HAP-1 (cell line): ENCODE measurements around the gene TMEM74B.
A peak's percentile ranks its signal among the peaks of the same experiment; 100 is the strongest.
"Not testable (repeated sequence)": the region's sequence is repeated elsewhere in the genome, so short reads cannot be mapped to it uniquely, and the experiment has no call there.

Experiments used
- DNase-seq, 2 experiments: peaks; one replicate each; pipeline ENCODE4 v3.0.0-alpha.2; 2016 to 2020; ENCODE audit warnings: low spot score in 2 of 2
- H3K27me3 ChIP-seq: fragments of 250-450 bp; sonication (Bioruptor Pico); 2 replicates; pipeline ENCODE4 v1.5.1; 2020; ENCODE audit warnings: low read depth, mild to moderate bottlenecking, moderate library complexity
- H3K36me3 ChIP-seq: fragments of 250-450 bp; sonication (Bioruptor Pico); replicated peaks from 2 replicates; pipeline ENCODE4 v1.5.1; 2020; ENCODE audit warnings: mild to moderate bottlenecking
- H3K4me1 ChIP-seq: fragments of 250-450 bp; sonication (Bioruptor Pico); 2 replicates; pipeline ENCODE4 v1.5.1; 2020; ENCODE audit warnings: mild to moderate bottlenecking
- H3K4me3 ChIP-seq: fragments of 250-450 bp; sonication (Bioruptor Pico); 2 replicates; pipeline ENCODE4 v1.5.1; 2020; ENCODE audit warnings: mild to moderate bottlenecking, moderate library complexity
- H3K9me3 ChIP-seq: fragments of 250-450 bp; sonication (Bioruptor Pico); 2 replicates; pipeline ENCODE4 v1.5.1; 2020; ENCODE audit warnings: mild to moderate bottlenecking, moderate library complexity
- in situ Hi-C: fragments of 300-500 bp; cut with MboI; formaldehyde crosslinking; loops from 3 replicates; pipeline ENCODE4 v1.14.3; 2020; ENCODE audit warnings: low sequenced_read_pairs, inconsistent platforms, mixed read lengths

Gene TMEM74B

GRCh38 chr20:1163105-1163504 is 21.7 kb downstream of the TMEM74B start:
- Histone ChIP-seq H3K27me3 (no peaks in the 10 kb centered on the region), H3K9me3 (no peaks in the 10 kb centered on the region), H3K4me3 (no peak overlapping the region), H3K4me1 (no peaks in the 10 kb centered on the region), H3K36me3 (peaks cover 41% of the 10 kb centered on the region)
- in situ Hi-C loops = no loop called here
- DNase-seq = no peak

- Histone ChIP-seq H3K27me3 (no peaks in the 10 kb centered on the region), H3K4me3 (no peak overlapping the region), H3K4me1 (no peaks in the 10 kb centered on the region), H3K9me3 (no peaks in the 10 kb centered on the region), H3K36me3 (peaks cover 23% of the 10 kb centered on the region)
- in situ Hi-C loops = no loop called here
- DNase-seq = no peak
Observed at GRCh38 chr20:1160991-1161390, 23.8 kb downstream of the TMEM74B start.

- in situ Hi-C loops = no loop called here
- peaks cover 20% of the 10 kb centered on the region for H3K36me3 ChIP-seq
Observed at GRCh38 chr20:1160496-1160895, 24.3 kb downstream of the TMEM74B start.

GRCh38 chr20:1155342-1155741 is 29.4 kb downstream of the TMEM74B start:
- H3K27me3 ChIP-seq = no peaks in the 10 kb centered on the region
- H3K4me3 ChIP-seq = no peak overlapping the region
- no peaks in the 10 kb centered on the region for H3K4me1 ChIP-seq
- DNase-seq = no peak
- H3K9me3 ChIP-seq = no peaks in the 10 kb centered on the region
- in situ Hi-C loops = no loop called here
- H3K36me3 ChIP-seq = peaks cover 17% of the 10 kb centered on the region

More at GRCh38 chr20:1160496-1160895, 24.3 kb downstream of the TMEM74B start:
- H3K9me3 ChIP-seq = no peaks in the 10 kb centered on the region
- no peaks in the 10 kb centered on the region for H3K27me3 ChIP-seq
- DNase-seq = no peak
- no peaks in the 10 kb centered on the region for H3K4me1 ChIP-seq
- H3K4me3 ChIP-seq = no peak overlapping the region

- in situ Hi-C loops = no loop called here
- no peaks in the 10 kb centered on the region for H3K27me3 ChIP-seq
Observed at GRCh38 chr20:1154691-1155090, 30.1 kb downstream of the TMEM74B start.

GRCh38 chr20:1154226-1154625 is 30.6 kb downstream of the TMEM74B start:
- H3K27me3 ChIP-seq = no peaks in the 10 kb centered on the region
- no peaks in the 10 kb centered on the region for H3K9me3 ChIP-seq
- no peaks in the 10 kb centered on the region for H3K4me1 ChIP-seq
- no peak overlapping the region for H3K4me3 ChIP-seq
- peaks cover 19% of the 10 kb centered on the region for H3K36me3 ChIP-seq
- DNase-seq = no peak
- in situ Hi-C loops = no loop called here

More at GRCh38 chr20:1154691-1155090, 30.1 kb downstream of the TMEM74B start:
- Histone ChIP-seq H3K4me1 (no peaks in the 10 kb centered on the region), H3K36me3 (peaks cover 17% of the 10 kb centered on the region), H3K4me3 (no peak overlapping the region), H3K9me3 (no peaks in the 10 kb centered on the region)
- no peak for DNase-seq

- H3K36me3 ChIP-seq = peaks cover 38% of the 10 kb centered on the region
- H3K9me3 ChIP-seq = no peaks in the 10 kb centered on the region
- no peaks in the 10 kb centered on the region for H3K4me1 ChIP-seq
- in situ Hi-C loops = no loop called here
- H3K4me3 ChIP-seq = no peak overlapping the region
- DNase-seq = no peak
- no peaks in the 10 kb centered on the region for H3K27me3 ChIP-seq
Observed at GRCh38 chr20:1150968-1151367, 33.8 kb downstream of the TMEM74B start.

GRCh38 chr20:1150218-1150617 is 34.6 kb downstream of the TMEM74B start:
- Histone ChIP-seq H3K4me1 (no peaks in the 10 kb centered on the region), H3K4me3 (no peak overlapping the region), H3K9me3 (no peaks in the 10 kb centered on the region), H3K27me3 (no peaks in the 10 kb centered on the region), H3K36me3 (peaks cover 37% of the 10 kb centered on the region)
- in situ Hi-C loops = no loop called here
- DNase-seq = no peak

GRCh38 chr20:1149812-1150211 is 35.0 kb downstream of the TMEM74B start:
- peaks cover 33% of the 10 kb centered on the region for H3K36me3 ChIP-seq

GRCh38 chr20:1146957-1147356 is 37.8 kb downstream of the TMEM74B start:
- Histone ChIP-seq H3K36me3 (peaks cover 25% of the 10 kb centered on the region), H3K27me3 (no peaks in the 10 kb centered on the region), H3K9me3 (no peaks in the 10 kb centered on the region), H3K4me1 (0 out of 2 replicates have a peak, but pooled peaks cover 4% of the 10 kb centered on the region), H3K4me3 (no peak overlapping the region)
- in situ Hi-C loops = no loop called here
- no peak for DNase-seq

More at GRCh38 chr20:1149812-1150211, 35.0 kb downstream of the TMEM74B start:
- H3K4me3 ChIP-seq, in situ Hi-C loops, H3K27me3 ChIP-seq, H3K4me1 ChIP-seq, H3K9me3 ChIP-seq, DNase-seq: not testable (repeated sequence)

GRCh38 chr20:1144401-1145172 is 40.2 kb downstream of the TMEM74B start:
- peak; percentile 46 to 50 for DNase-seq
- H3K27me3 ChIP-seq = no peaks in the 10 kb centered on the region
- no peaks in the 10 kb centered on the region for H3K9me3 ChIP-seq
- H3K4me1 ChIP-seq = 0 out of 2 replicates have a peak, but pooled peaks cover 4% of the 10 kb centered on the region
- in situ Hi-C loops = no loop called here
- H3K36me3 ChIP-seq = peaks cover 39% of the 10 kb centered on the region
- no peak overlapping the region for H3K4me3 ChIP-seq

GRCh38 chr20:1137236-1137635 is 47.5 kb downstream of the TMEM74B start:
- Histone ChIP-seq H3K9me3 (no peaks in the 10 kb centered on the region), H3K36me3 (peaks cover 63% of the 10 kb centered on the region), H3K4me1 (no peaks in the 10 kb centered on the region), H3K27me3 (no peaks in the 10 kb centered on the region), H3K4me3 (no peak overlapping the region)
- in situ Hi-C loops = no loop called here
- DNase-seq = no peak

GRCh38 chr20:1134836-1135235 is 49.9 kb downstream of the TMEM74B start:
- in situ Hi-C loops = no loop called here
- H3K27me3 ChIP-seq = no peaks in the 10 kb centered on the region

GRCh38 chr20:1134355-1134754 is 50.4 kb downstream of the TMEM74B start:
- Histone ChIP-seq H3K36me3 (peaks cover 72% of the 10 kb centered on the region), H3K9me3 (no peaks in the 10 kb centered on the region), H3K27me3 (no peaks in the 10 kb centered on the region), H3K4me1 (no peaks in the 10 kb centered on the region), H3K4me3 (no peak overlapping the region)
- no peak for DNase-seq
- in situ Hi-C loops = no loop called here

More at GRCh38 chr20:1134836-1135235, 49.9 kb downstream of the TMEM74B start:
- Histone ChIP-seq H3K9me3 (no peaks in the 10 kb centered on the region), H3K4me3 (no peak overlapping the region), H3K36me3 (peaks cover 69% of the 10 kb centered on the region), H3K4me1 (no peaks in the 10 kb centered on the region)
- DNase-seq = no peak
